Caco-2 (cell line): ENCODE data around the gene IL1RAPL2. TPM values are rescaled to one million over a fixed set of nuclear protein-coding genes. Genes with fewer than 3 reads are reported as not detected.

Source experiments
- BruUV-seq: library from RNA; stranded (reverse); fragments of 400-500 nt; replicated peaks from 2 replicates; lab custom pipeline; 2021; lab: Mats Ljungman, UMichigan
- CTCF ChIA-PET: fragments of 300-600 bp; sonication (Branson Sonifier 250); formaldehyde crosslinking; loops from one replicate; lab custom pipeline; 2022; ENCODE audit warnings: antibody characterized with exemption; lab: Charles Lee
- POLR2A ChIA-PET: fragments of 300-600 bp; sonication (Branson Sonifier 250); formaldehyde crosslinking; loops from one replicate; lab custom pipeline; 2022; ENCODE audit warnings: antibody characterized with exemption; lab: Charles Lee
- DNase-seq, 2 experiments: peaks; one replicate each; pipeline versions ENCODE4 v3.0.0 to v3.0.0-alpha.2; 2020 to 2022
- H3K27me3 ChIP-seq: replicated peaks from 2 replicates; pipeline ENCODE4 v1.6.0; 2011; ENCODE audit warnings: low read length; ENCODE audit not compliant: control insufficient read depth, insufficient read depth
- H3K36me3 ChIP-seq: 2 replicates; pipeline ENCODE4 v1.5.1; 2011; ENCODE audit warnings: low read length; ENCODE audit not compliant: control insufficient read depth, insufficient read depth
- H3K4me1 ChIP-seq: fragments of 250-450 bp; sonication (Bioruptor Pico); 2 replicates; pipeline ENCODE4 v1.5.1; 2020; ENCODE audit warnings: mild to moderate bottlenecking
- H3K4me3 ChIP-seq: 2 replicates; pipeline ENCODE4 v1.5.1; 2011; ENCODE audit warnings: low read depth, mild to moderate bottlenecking, control low read depth, low read length
- H3K9me3 ChIP-seq: fragments of 250-450 bp; sonication (Bioruptor Pico); 2 replicates; pipeline ENCODE4 v1.5.1; 2020; ENCODE audit warnings: mild to moderate bottlenecking, moderate library complexity
- H3K27ac Mint-ChIP-seq: one replicate; pipeline ENCODE4 v1.8.0; 2022; ENCODE audit warnings: mixed read lengths; ENCODE audit not compliant: unreplicated experiment
- H3K27me3 Mint-ChIP-seq: one replicate; pipeline ENCODE4 v1.8.0; 2022; ENCODE audit warnings: mixed read lengths; ENCODE audit not compliant: insufficient read depth, unreplicated experiment
- H3K36me3 Mint-ChIP-seq: one replicate; pipeline ENCODE4 v1.8.0; 2022; ENCODE audit warnings: mild to moderate bottlenecking, mixed read lengths; ENCODE audit not compliant: insufficient read depth, unreplicated experiment
- H3K4me1 Mint-ChIP-seq: one replicate; pipeline ENCODE4 v1.8.0; 2022; ENCODE audit warnings: low read depth, mixed read lengths; ENCODE audit not compliant: unreplicated experiment
- H3K4me3 Mint-ChIP-seq: one replicate; pipeline ENCODE4 v1.8.0; 2022; ENCODE audit warnings: mild to moderate bottlenecking, moderate library complexity, mixed read lengths; ENCODE audit not compliant: unreplicated experiment
- H3K9me3 Mint-ChIP-seq: one replicate; pipeline ENCODE4 v1.8.0; 2022; ENCODE audit warnings: mixed read lengths; ENCODE audit not compliant: unreplicated experiment
- CTCF ChIP-seq, 2 experiments: fragments of 200-600 bp in 1 of 2; IDR thresholded peaks; 1 replicate in 1 of 2; 2 replicates in 1 of 2; pipeline versions ENCODE4 v1.5.1 to v1.8.0; 2011 to 2022; ENCODE audit warnings: antibody characterized with exemption in 1 of 2, control low read depth in 1 of 2, inconsistent platforms in 1 of 2, low read depth in 1 of 2, low read length in 1 of 2, mild to moderate bottlenecking in 1 of 2, moderate library complexity in 1 of 2; ENCODE audit not compliant: insufficient read depth in 1 of 2, severe bottlenecking in 1 of 2, unreplicated experiment in 1 of 2
- intact Hi-C: fragments of 100-400 bp; cut with micrococcal nuclease; formaldehyde crosslinking; loops from one replicate; pipeline ENCODE4 v1.10.0; 2022; ENCODE audit not compliant: unreplicated experiment
- total RNA-seq: library from RNA; stranded (reverse); gene quantifications from 2 replicates; pipeline ENCODE4 v1.2.3, GENCODE V29; 2022

The IL1RAPL2 gene
- total RNA-seq, 1 experiment from 2014 or later = not detected

- H3K9me3 Mint-ChIP-seq = no peaks in the 10 kb centered on the region
- Histone ChIP-seq H3K4me3 (no peak overlapping the region), H3K9me3 (no peaks in the 10 kb centered on the region), H3K27me3 (no peaks in the 10 kb centered on the region), H3K4me1 (no peaks in the 10 kb centered on the region), H3K36me3 (no peaks in the 10 kb centered on the region)
- CTCF ChIA-PET = no interaction called here
- no peaks in the 10 kb centered on the region for H3K4me1 Mint-ChIP-seq
- no peak overlapping the region for H3K27ac Mint-ChIP-seq
- peaks cover 5% of the 10 kb centered on the region for H3K27me3 Mint-ChIP-seq
- POLR2A ChIA-PET = no interaction called here
- TF ChIP-seq CTCF (IDR thresholded peaks at IDR 0.05; ENCODE audit: insufficient read depth in 1 of 2, low read depth in 1 of 2, low read length in 1 of 2, severe bottlenecking in 1 of 2, unreplicated experiment in 1 of 2) = no peak
- no TSS peak for BruUV-seq
- H3K36me3 Mint-ChIP-seq = no peaks in the 10 kb centered on the region
- no peak for DNase-seq
- no peak overlapping the region for H3K4me3 Mint-ChIP-seq
- intact Hi-C loops = no loop called here
These were observed 129.6 kb downstream of the IL1RAPL2 start for GRCh38 chrX:104695593-104695992.

GRCh38 chrX:104696667-104697066, 130.7 kb downstream of the IL1RAPL2 start:
- Histone ChIP-seq H3K27me3 (no peaks in the 10 kb centered on the region), H3K9me3 (no peaks in the 10 kb centered on the region), H3K4me1 (no peaks in the 10 kb centered on the region), H3K36me3 (no peaks in the 10 kb centered on the region), H3K4me3 (no peak overlapping the region)
- no TSS peak for BruUV-seq
- no peaks in the 10 kb centered on the region for H3K36me3 Mint-ChIP-seq
- no peaks in the 10 kb centered on the region for H3K4me1 Mint-ChIP-seq
- no peak for TF ChIP-seq CTCF (IDR thresholded peaks at IDR 0.05; ENCODE audit: insufficient read depth in 1 of 2, low read depth in 1 of 2, low read length in 1 of 2, severe bottlenecking in 1 of 2, unreplicated experiment in 1 of 2)
- no peak for DNase-seq
- intact Hi-C loops = no loop called here
- POLR2A ChIA-PET = no interaction called here
- no peaks in the 10 kb centered on the region for H3K9me3 Mint-ChIP-seq
- H3K27ac Mint-ChIP-seq = no peak overlapping the region
- no peak overlapping the region for H3K4me3 Mint-ChIP-seq
- H3K27me3 Mint-ChIP-seq = peaks cover 5% of the 10 kb centered on the region
- CTCF ChIA-PET = no interaction called here

- H3K4me3 Mint-ChIP-seq = no peak overlapping the region
- Histone ChIP-seq H3K4me3 (no peak overlapping the region), H3K9me3 (no peaks in the 10 kb centered on the region), H3K4me1 (no peaks in the 10 kb centered on the region), H3K27me3 (no peaks in the 10 kb centered on the region), H3K36me3 (no peaks in the 10 kb centered on the region)
- peaks cover 5% of the 10 kb centered on the region for H3K27me3 Mint-ChIP-seq
- H3K27ac Mint-ChIP-seq = no peak overlapping the region
- H3K4me1 Mint-ChIP-seq = no peaks in the 10 kb centered on the region
- DNase-seq = no peak
- BruUV-seq = no TSS peak
- H3K9me3 Mint-ChIP-seq = no peaks in the 10 kb centered on the region
- intact Hi-C loops = no loop called here
- ChIA-PET POLR2A (no interaction called here), CTCF (no interaction called here)
- no peak for TF ChIP-seq CTCF (IDR thresholded peaks at IDR 0.05; ENCODE audit: insufficient read depth in 1 of 2, low read depth in 1 of 2, low read length in 1 of 2, severe bottlenecking in 1 of 2, unreplicated experiment in 1 of 2)
- no peaks in the 10 kb centered on the region for H3K36me3 Mint-ChIP-seq
These were observed 131.3 kb downstream of the IL1RAPL2 start for GRCh38 chrX:104697294-104697693.
